Calu3 (cell line): Measurements from ENCODE around the gene KMT2A. TPM values are rescaled to one million over a fixed set of nuclear protein-coding genes. Genes with fewer than 3 reads are reported as not detected.

Source experiments
- BruUV-seq: library from RNA; stranded (reverse); fragments of 400-500 nt; replicated peaks from 2 replicates; lab custom pipeline; 2021; lab: Mats Ljungman, UMichigan
- CTCF ChIA-PET: fragments of 300-600 bp; sonication (Branson Sonifier 250); formaldehyde crosslinking; loops from one replicate; lab custom pipeline; 2022; ENCODE audit warnings: antibody characterized with exemption; lab: Charles Lee
- DNase-seq: peaks from one replicate; pipeline ENCODE4 v3.0.0; 2022
- H3K27ac Mint-ChIP-seq: one replicate; pipeline ENCODE4 v1.8.0; 2022; ENCODE audit warnings: mixed read lengths; ENCODE audit not compliant: unreplicated experiment
- H3K27me3 Mint-ChIP-seq: one replicate; pipeline ENCODE4 v1.8.0; 2022; ENCODE audit warnings: mixed read lengths; ENCODE audit not compliant: unreplicated experiment
- H3K36me3 Mint-ChIP-seq: one replicate; pipeline ENCODE4 v1.8.0; 2022; ENCODE audit warnings: mild to moderate bottlenecking, moderate library complexity, mixed read lengths; ENCODE audit not compliant: insufficient read depth, unreplicated experiment
- H3K4me1 Mint-ChIP-seq: one replicate; pipeline ENCODE4 v1.8.0; 2022; ENCODE audit warnings: mild to moderate bottlenecking, low read depth, mixed read lengths; ENCODE audit not compliant: unreplicated experiment
- H3K4me3 Mint-ChIP-seq: one replicate; pipeline ENCODE4 v1.8.0; 2022; ENCODE audit warnings: mild to moderate bottlenecking, low read depth, moderate library complexity, mixed read lengths; ENCODE audit not compliant: unreplicated experiment
- H3K9me3 Mint-ChIP-seq: one replicate; pipeline ENCODE4 v1.8.0; 2022; ENCODE audit warnings: low read depth, mixed read lengths; ENCODE audit not compliant: unreplicated experiment
- CTCF ChIP-seq: fragments of 200-600 bp; IDR thresholded peaks from one replicate; pipeline ENCODE4 v1.8.0; 2022; ENCODE audit warnings: antibody characterized with exemption; ENCODE audit not compliant: unreplicated experiment
- intact Hi-C: fragments of 100-400 bp; cut with micrococcal nuclease; formaldehyde crosslinking; loops from one replicate; pipeline ENCODE4 v1.10.0; 2022; ENCODE audit not compliant: unreplicated experiment
- total RNA-seq: library from RNA; stranded (reverse); gene quantifications from 2 replicates; pipeline ENCODE4 v1.2.3, GENCODE V29; 2022

Gene KMT2A
- total RNA-seq, 1 experiment from 2014 or later = 58.1 TPM

GRCh38 chr11:118441770-118442275 lies 5.5 kb downstream of the KMT2A start:
- intact Hi-C loops = no loop called here
- Mint-ChIP-seq H3K27me3 (no peaks in the 10 kb centered on the region), H3K9me3 (no peaks in the 10 kb centered on the region), H3K27ac (no peak overlapping the region), H3K4me1 (peaks cover 20% of the 10 kb centered on the region), H3K4me3 (no peak overlapping the region), H3K36me3 (peaks cover 22% of the 10 kb centered on the region)
- TF ChIP-seq CTCF = no peak
- no peak for DNase-seq
- no TSS peak for BruUV-seq
- CTCF ChIA-PET = interaction anchor here (1.5 kb wide), 1 partner anchor 39 kb away, joined by 5 read pairs; no protein-coding TSS in a partner anchor

- CTCF ChIA-PET = interaction anchor here (1.5 kb wide), 1 partner anchor 40 kb away, joined by 5 read pairs; no protein-coding TSS in a partner anchor
- H3K27ac Mint-ChIP-seq = no peak overlapping the region
- no TSS peak for BruUV-seq
- DNase-seq = no peak
- no peaks in the 10 kb centered on the region for H3K27me3 Mint-ChIP-seq
- intact Hi-C loops = no loop called here
- no peaks in the 10 kb centered on the region for H3K9me3 Mint-ChIP-seq
- no peak overlapping the region for H3K4me3 Mint-ChIP-seq
- H3K36me3 Mint-ChIP-seq = peaks cover 17% of the 10 kb centered on the region
- TF ChIP-seq CTCF = no peak
- H3K4me1 Mint-ChIP-seq = peaks cover 25% of the 10 kb centered on the region
These were observed 6.0 kb downstream of the KMT2A start for GRCh38 chr11:118442301-118442700.

GRCh38 chr11:118442908-118443589 lies 6.8 kb downstream of the KMT2A start:
- intact Hi-C loops = no loop called here
- no peak for TF ChIP-seq CTCF
- Mint-ChIP-seq H3K4me1 (peaks cover 31% of the 10 kb centered on the region), H3K9me3 (no peaks in the 10 kb centered on the region), H3K36me3 (peaks cover 9% of the 10 kb centered on the region), H3K4me3 (no peak overlapping the region), H3K27me3 (no peaks in the 10 kb centered on the region), H3K27ac (no peak overlapping the region)
- no TSS peak for BruUV-seq
- no peak for DNase-seq
- CTCF ChIA-PET = no interaction called here

- no TSS peak for BruUV-seq
- Mint-ChIP-seq H3K9me3 (no peaks in the 10 kb centered on the region), H3K4me1 (peaks cover 31% of the 10 kb centered on the region), H3K27ac (no peak overlapping the region), H3K36me3 (peaks cover 4% of the 10 kb centered on the region), H3K27me3 (no peaks in the 10 kb centered on the region), H3K4me3 (no peak overlapping the region)
- no peak for DNase-seq
- intact Hi-C loops = no loop called here
- TF ChIP-seq CTCF = no peak
- CTCF ChIA-PET = no interaction called here
These were observed 7.4 kb downstream of the KMT2A start for GRCh38 chr11:118443590-118444218.
